ENCODE measurements around the gene UFSP2.

Gene UFSP2
- 9.3 to 34.4 (median 24.1) reads per million in 18 experiments for total RNA-seq

GRCh38 chr4:185425647-185426352, at the start of gene UFSP2:
UFSP2 (minus strand) TSS chr4:185425964; CDS start chr4:185425868, 96 bp downstream.
- DNase-seq, result peak; percentile 83 to 85

- DNase-seq, result no peak
Measured at GRCh38 chr4:185473247-185473646, 47.5 kb upstream of the UFSP2 start.

- no peak for DNase-seq
Measured at GRCh38 chr4:185472103-185472542, 46.4 kb upstream of the UFSP2 start.

- peak; percentile 77 to 85 for DNase-seq
Measured at GRCh38 chr4:185471235-185472102, 45.7 kb upstream of the UFSP2 start, which contains the start of gene CCDC110. CCDC110 (minus strand) TSS chr4:185471733; CDS start chr4:185471683, 50 bp downstream.

- no peak for DNase-seq
Measured at GRCh38 chr4:185470501-185471195, 44.9 kb upstream of the UFSP2 start.

GRCh38 chr4:185469580-185470154, 43.9 kb upstream of the UFSP2 start:
- no peak for DNase-seq

GRCh38 chr4:185468999-185469398, 43.2 kb upstream of the UFSP2 start:
- no peak for DNase-seq

- no peak for DNase-seq
Measured at GRCh38 chr4:185467991-185468390, 42.2 kb upstream of the UFSP2 start.

GRCh38 chr4:185467101-185467500, 41.3 kb upstream of the UFSP2 start:
- no peak for DNase-seq

- DNase-seq, result no peak
Measured at GRCh38 chr4:185465707-185466106, 39.9 kb upstream of the UFSP2 start.

GRCh38 chr4:185464887-185465286, 39.1 kb upstream of the UFSP2 start:
- DNase-seq, result no peak

- DNase-seq, result no peak
Measured at GRCh38 chr4:185464183-185464582, 38.4 kb upstream of the UFSP2 start.

GRCh38 chr4:185463541-185463940, 37.8 kb upstream of the UFSP2 start:
- no peak for DNase-seq

GRCh38 chr4:185461565-185461964, 35.8 kb upstream of the UFSP2 start:
- no peak for DNase-seq

GRCh38 chr4:185457136-185457535, 31.4 kb upstream of the UFSP2 start:
- DNase-seq, result no peak

GRCh38 chr4:185456131-185456530, 30.4 kb upstream of the UFSP2 start:
- DNase-seq, result no peak

GRCh38 chr4:185445209-185445608, 19.4 kb upstream of the UFSP2 start:
- no peak for DNase-seq

GRCh38 chr4:185441479-185441878, 15.7 kb upstream of the UFSP2 start:
- DNase-seq, result no peak

GRCh38 chr4:185437809-185438208, 12.0 kb upstream of the UFSP2 start:
- DNase-seq, result no peak

GRCh38 chr4:185435466-185435865, 9.7 kb upstream of the UFSP2 start:
- no peak for DNase-seq

- DNase-seq, result no peak
Measured at GRCh38 chr4:185429660-185430059, 3.9 kb upstream of the UFSP2 start.

- no peak for DNase-seq
Measured at GRCh38 chr4:185426960-185427688, 1.4 kb upstream of the UFSP2 start.

Measured in inflammatory macrophage (primary cell).